Gastroesophageal sphincter (tissue), 4 donors: Measurements from ENCODE around the gene ATP4B. TPM values are rescaled to one million over a fixed set of nuclear protein-coding genes. Genes with fewer than 3 reads are reported as not detected.

Experiments used
- ATAC-seq: fragments of 150-250 bp; one replicate; pipeline ENCODE4 v1.9.1; 2016; ENCODE audit warnings: mild to moderate bottlenecking, moderate library complexity
- H3K27ac ChIP-seq, 4 donors: fragments of 200-600 bp; sonication (generic) in 3 of 4; 1 replicate in 3 of 4; 2 replicates in 1 of 4; pipeline ENCODE4 v1.5.1; 2016 to 2019
- H3K27me3 ChIP-seq: fragments of 200-600 bp; sonication (generic); one replicate; pipeline ENCODE4 v1.5.1; 2019
- H3K36me3 ChIP-seq, 2 donors: fragments of 200-600 bp; sonication (generic); one replicate each; pipeline ENCODE4 v1.5.1; 2019; ENCODE audit warnings: control low read depth in 1 of 2
- H3K4me1 ChIP-seq, 3 donors: fragments of 200-600 bp; sonication (generic); 1 replicate in 2 of 3; 2 replicates in 1 of 3; pipeline ENCODE4 v1.5.1; 2016 to 2019; ENCODE audit warnings: control low read depth in 2 of 3
- H3K4me3 ChIP-seq, 2 donors: fragments of 200-600 bp; sonication (generic); one replicate each; pipeline ENCODE4 v1.5.1; 2019; ENCODE audit warnings: mild to moderate bottlenecking in 1 of 2, moderate library complexity in 1 of 2
- H3K9me3 ChIP-seq, 3 donors: fragments of 200-600 bp; sonication (generic); one replicate each; pipeline ENCODE4 v1.5.1; 2017 to 2019; ENCODE audit warnings: control low read depth in 2 of 3
- CTCF ChIP-seq, 4 experiments: fragments of 200-600 bp in 2 of 4; fragments of 450-650 bp in 2 of 4; sonication (generic) in 1 of 4; IDR thresholded peaks; one replicate each; pipeline ENCODE4 v1.5.1; 2017 to 2019; ENCODE audit warnings: antibody characterized with exemption in 4 of 4, mild to moderate bottlenecking in 2 of 4, moderate library complexity in 2 of 4
- EP300 ChIP-seq: sonication (generic); formaldehyde crosslinking; IDR thresholded peaks from one replicate; pipeline ENCODE4 v1.6.1; 2017; ENCODE audit warnings: antibody characterized with exemption, mild to moderate bottlenecking
- POLR2A ChIP-seq, 2 donors: fragments of 450-650 bp; IDR thresholded peaks; one replicate each; pipeline ENCODE4 v1.6.1; 2017; ENCODE audit warnings: antibody characterized with exemption in 2 of 2, mild to moderate bottlenecking in 2 of 2, moderate library complexity in 1 of 2
- POLR2AphosphoS5 ChIP-seq: sonication (generic); formaldehyde crosslinking; IDR thresholded peaks from one replicate; pipeline ENCODE4 v1.6.1; 2017; ENCODE audit warnings: antibody characterized with exemption
- WGBS, 2 donors: methylation state at CpG; one replicate each; pipeline ENCODE4 v1.1.5; 2018; ENCODE audit warnings: low coverage in 1 of 2; 5-methylcytosine and 5-hydroxymethylcytosine counted together
- total RNA-seq, 4 donors: library from RNA; depleted of rRNA; stranded (reverse); fragments of >200 nt; gene quantifications; one replicate each; pipeline ENCODE4 v1.1.0, GENCODE V29; 2016

ATP4B gene
- total RNA-seq, 4 donors from 2014 or later, result not detected

- no peak overlapping the region for H3K27ac ChIP-seq
- ATAC-seq, result no peak
- H3K9me3 ChIP-seq, result no peaks in the 10 kb centered on the region
- WGBS, 2 donors, result 81 to 93% methylated on average over 8 of the region's 8 CpGs
- no peaks in the 10 kb centered on the region for H3K27me3 ChIP-seq
- H3K4me1 ChIP-seq, result no peaks in the 10 kb centered on the region
- no peak overlapping the region for H3K4me3 ChIP-seq
- TF ChIP-seq EP300, result no peak
- TF ChIP-seq POLR2AphosphoS5, result no peak
- TF ChIP-seq POLR2A (IDR thresholded peaks at IDR 0.05), result no peak
- no peak for TF ChIP-seq CTCF (IDR thresholded peaks at IDR 0.05)
- H3K36me3 ChIP-seq, result peaks cover 0 to 78% of the 10 kb centered on the region in 2 donors
These were observed 19.2 kb downstream of the ATP4B start for GRCh38 chr13:113638806-113639205.

- no peak for ATAC-seq
- Histone ChIP-seq H3K4me3 (no peak overlapping the region), H3K9me3 (no peaks in the 10 kb centered on the region), H3K36me3 (peaks cover 0 to 83% of the 10 kb centered on the region in 2 donors), H3K4me1 (no peaks in the 10 kb centered on the region), H3K27me3 (no peaks in the 10 kb centered on the region), H3K27ac (no peak overlapping the region)
- TF ChIP-seq POLR2AphosphoS5, result no peak
- no peak for TF ChIP-seq EP300
- no peak for TF ChIP-seq POLR2A (IDR thresholded peaks at IDR 0.05)
- TF ChIP-seq CTCF (IDR thresholded peaks at IDR 0.05), result no peak
- WGBS, 2 donors, result 96 to 97% methylated on average over 28 to 37 of the region's 37 CpGs
These were observed 19.7 kb downstream of the ATP4B start for GRCh38 chr13:113638173-113638746.

GRCh38 chr13:113637262-113638160 lies 20.5 kb downstream of the ATP4B start:
- ATAC-seq, result no peak
- 93 to 97% methylated on average over 13 of the region's 30 CpGs for WGBS, 2 donors

GRCh38 chr13:113636266-113636963 lies 21.6 kb downstream of the ATP4B start:
- Histone ChIP-seq H3K9me3 (no peaks in the 10 kb centered on the region), H3K27ac (no peak overlapping the region), H3K4me3 (no peak overlapping the region), H3K36me3 (peaks cover 0 to 96% of the 10 kb centered on the region in 2 donors), H3K27me3 (no peaks in the 10 kb centered on the region), H3K4me1 (no peaks in the 10 kb centered on the region)
- WGBS, 2 donors, result 87% methylated on average over 3 to 11 of the region's 24 CpGs
- no peak for ATAC-seq
- TF ChIP-seq POLR2A (IDR thresholded peaks at IDR 0.05) (no peak), CTCF (IDR thresholded peaks at IDR 0.05) (no peak), POLR2AphosphoS5 (no peak), EP300 (no peak)

More at GRCh38 chr13:113637262-113638160, 20.5 kb downstream of the ATP4B start:
- Histone ChIP-seq H3K36me3 (peaks cover 0 to 91% of the 10 kb centered on the region in 2 donors), H3K4me1 (no peaks in the 10 kb centered on the region), H3K27me3 (no peaks in the 10 kb centered on the region), H3K9me3 (no peaks in the 10 kb centered on the region), H3K4me3 (no peak overlapping the region), H3K27ac (no peak overlapping the region)
- no peak for TF ChIP-seq EP300
- no peak for TF ChIP-seq POLR2AphosphoS5
- TF ChIP-seq CTCF (IDR thresholded peaks at IDR 0.05), result no peak
